Panc1 (cell line): Measurements from ENCODE around the gene CDH5. TPM values are rescaled to one million over a fixed set of nuclear protein-coding genes. Genes with fewer than 3 reads are reported as not detected.

ENCODE experiments used
- ATAC-seq: fragments of 200-7000 bp; cut with Tn5 transposase; 2 replicates; pipeline ENCODE4 v1.9.1; 2020; ENCODE audit warnings: mild to moderate bottlenecking, moderate library complexity
- BruUV-seq: library from RNA; stranded (reverse); fragments of 400-500 nt; replicated peaks from 2 replicates; lab custom pipeline; 2021; lab: Mats Ljungman, UMichigan
- CTCF ChIA-PET: fragments of 300-600 bp; sonication (Branson Sonifier 250); formaldehyde crosslinking; loops from one replicate; lab custom pipeline; 2022; ENCODE audit warnings: antibody characterized with exemption; lab: Charles Lee
- POLR2A ChIA-PET: fragments of 300-600 bp; sonication (Branson Sonifier 250); formaldehyde crosslinking; loops from one replicate; lab custom pipeline; 2022; ENCODE audit warnings: antibody characterized with exemption; lab: Charles Lee
- DNase-seq: peaks from one replicate; pipeline ENCODE4 v3.0.0-alpha.2; 2010; ENCODE audit warnings: low read depth, low spot score
- H3K27ac ChIP-seq: 2 replicates; pipeline ENCODE4 v1.5.1; 2011; ENCODE audit warnings: mild to moderate bottlenecking, low read length, inconsistent platforms
- H3K27me3 ChIP-seq: fragments of 200-500 bp; sonication (Bioruptor generic); 2 replicates; pipeline ENCODE4 v1.6.0; 2014; ENCODE audit warnings: low read length, inconsistent platforms; ENCODE audit not compliant: control insufficient read depth, insufficient read depth
- H3K36me3 ChIP-seq: fragments of 200-500 bp; sonication (Bioruptor generic); 2 replicates; pipeline ENCODE4 v1.5.1; 2014; ENCODE audit warnings: inconsistent platforms, mild to moderate bottlenecking, low read length, moderate library complexity; ENCODE audit not compliant: control insufficient read depth, insufficient read depth
- H3K4me1 ChIP-seq: 2 replicates; pipeline ENCODE4 v1.5.1; 2011; ENCODE audit warnings: inconsistent platforms, mild to moderate bottlenecking, low read length, moderate library complexity; ENCODE audit not compliant: control insufficient read depth, insufficient read depth
- H3K4me3 ChIP-seq, 2 experiments: 2 replicates each; pipeline ENCODE4 v1.5.1; 2011 to 2012; ENCODE audit warnings: low read depth in 2 of 2, low read length in 2 of 2, mild to moderate bottlenecking in 2 of 2, inconsistent platforms in 1 of 2, moderate library complexity in 1 of 2
- H3K9me3 ChIP-seq: fragments of 200-500 bp; sonication (Bioruptor generic); 2 replicates; pipeline ENCODE4 v1.5.1; 2014; ENCODE audit warnings: low read depth, mild to moderate bottlenecking, inconsistent platforms, low read length, moderate library complexity; ENCODE audit not compliant: control insufficient read depth, insufficient read depth
- POLR2AphosphoS5 ChIP-seq: IDR thresholded peaks from 2 replicates; pipeline ENCODE4 v1.6.1; 2012; ENCODE audit warnings: mild to moderate bottlenecking, low read depth, low read length, moderate library complexity
- SIN3A ChIP-seq: IDR thresholded peaks from 2 replicates; pipeline ENCODE4 v1.6.1; 2012; ENCODE audit warnings: low read depth, mild to moderate bottlenecking, low read length, moderate library complexity, borderline replicate concordance; ENCODE audit not compliant: insufficient read depth
- TCF7L2 ChIP-seq: IDR thresholded peaks from 2 replicates; pipeline ENCODE4 v1.6.1; 2011; ENCODE audit warnings: mild to moderate bottlenecking, low read depth, low read length, inconsistent platforms
- in situ Hi-C: cut with HindIII; loops from 2 replicates; pipeline ENCODE4 v1.10.0; 2016; ENCODE audit warnings: low sequenced_read_pairs, low pct_unique_long_range_greater_than_20kb
- intact Hi-C: fragments of 100-400 bp; cut with micrococcal nuclease; formaldehyde crosslinking; loops from one replicate; pipeline ENCODE4 v1.10.0; 2022; ENCODE audit not compliant: unreplicated experiment
- total RNA-seq: library from RNA; stranded (reverse); gene quantifications from one replicate; pipeline ENCODE4 v1.2.1, GENCODE V29; 2021; ENCODE audit not compliant: unreplicated experiment
- TF ChIP-seq, protein P1 (sequence below): fragments of 450-650 bp; IDR thresholded peaks from 2 replicates; pipeline ENCODE4 v1.5.1; 2017; ENCODE audit warnings: mild to moderate bottlenecking
- TF ChIP-seq, protein P2 (sequence below), 2 experiments: IDR thresholded peaks; 2 replicates each; pipeline ENCODE4 v1.6.1; 2011 to 2012; ENCODE audit warnings: low read depth in 2 of 2, control low read depth in 1 of 2, low read length in 1 of 2, mild to moderate bottlenecking in 1 of 2, moderate library complexity in 1 of 2; ENCODE audit not compliant: insufficient read depth in 1 of 2

The CDH5 gene
- total RNA-seq, 1 experiment from 2014 or later: 0.18 TPM

DNA sequence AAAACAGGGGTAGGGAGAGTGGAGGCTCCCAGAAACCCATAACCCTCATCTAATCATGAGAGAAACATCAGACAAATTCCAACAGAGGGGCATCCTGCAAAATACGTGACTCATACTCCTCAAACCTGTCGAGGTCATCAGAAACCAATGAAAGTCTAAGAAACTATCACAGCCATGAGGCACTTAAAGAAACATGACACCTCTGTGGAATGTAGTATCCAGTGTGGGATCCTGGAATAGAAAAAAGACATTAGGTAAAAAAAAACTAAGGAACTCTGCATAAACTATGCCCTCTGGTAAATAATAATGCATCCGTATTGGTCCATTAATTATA, 16.4 kb downstream of the CDH5 start:
- no peak overlapping the region for H3K27ac ChIP-seq
- BruUV-seq: no TSS peak
- in situ Hi-C loops: no loop called here
- ATAC-seq (peak; percentile 60), DNase-seq (peak; percentile 5)
- no peak overlapping the region for H3K4me3 ChIP-seq
- intact Hi-C loops: no loop called here
- no peaks in the 10 kb centered on the region for H3K27me3 ChIP-seq
- H3K4me1 ChIP-seq: no peaks in the 10 kb centered on the region
- CTCF ChIA-PET: no interaction called here
- POLR2A ChIA-PET: no interaction called here
- TF ChIP-seq TCF7L2 (no peak), POLR2AphosphoS5 (no peak), SIN3A (no peak)
- TF ChIP-seq, protein P1, sequence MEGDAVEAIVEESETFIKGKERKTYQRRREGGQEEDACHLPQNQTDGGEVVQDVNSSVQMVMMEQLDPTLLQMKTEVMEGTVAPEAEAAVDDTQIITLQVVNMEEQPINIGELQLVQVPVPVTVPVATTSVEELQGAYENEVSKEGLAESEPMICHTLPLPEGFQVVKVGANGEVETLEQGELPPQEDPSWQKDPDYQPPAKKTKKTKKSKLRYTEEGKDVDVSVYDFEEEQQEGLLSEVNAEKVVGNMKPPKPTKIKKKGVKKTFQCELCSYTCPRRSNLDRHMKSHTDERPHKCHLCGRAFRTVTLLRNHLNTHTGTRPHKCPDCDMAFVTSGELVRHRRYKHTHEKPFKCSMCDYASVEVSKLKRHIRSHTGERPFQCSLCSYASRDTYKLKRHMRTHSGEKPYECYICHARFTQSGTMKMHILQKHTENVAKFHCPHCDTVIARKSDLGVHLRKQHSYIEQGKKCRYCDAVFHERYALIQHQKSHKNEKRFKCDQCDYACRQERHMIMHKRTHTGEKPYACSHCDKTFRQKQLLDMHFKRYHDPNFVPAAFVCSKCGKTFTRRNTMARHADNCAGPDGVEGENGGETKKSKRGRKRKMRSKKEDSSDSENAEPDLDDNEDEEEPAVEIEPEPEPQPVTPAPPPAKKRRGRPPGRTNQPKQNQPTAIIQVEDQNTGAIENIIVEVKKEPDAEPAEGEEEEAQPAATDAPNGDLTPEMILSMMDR: no peak
- TF ChIP-seq, protein P2, sequence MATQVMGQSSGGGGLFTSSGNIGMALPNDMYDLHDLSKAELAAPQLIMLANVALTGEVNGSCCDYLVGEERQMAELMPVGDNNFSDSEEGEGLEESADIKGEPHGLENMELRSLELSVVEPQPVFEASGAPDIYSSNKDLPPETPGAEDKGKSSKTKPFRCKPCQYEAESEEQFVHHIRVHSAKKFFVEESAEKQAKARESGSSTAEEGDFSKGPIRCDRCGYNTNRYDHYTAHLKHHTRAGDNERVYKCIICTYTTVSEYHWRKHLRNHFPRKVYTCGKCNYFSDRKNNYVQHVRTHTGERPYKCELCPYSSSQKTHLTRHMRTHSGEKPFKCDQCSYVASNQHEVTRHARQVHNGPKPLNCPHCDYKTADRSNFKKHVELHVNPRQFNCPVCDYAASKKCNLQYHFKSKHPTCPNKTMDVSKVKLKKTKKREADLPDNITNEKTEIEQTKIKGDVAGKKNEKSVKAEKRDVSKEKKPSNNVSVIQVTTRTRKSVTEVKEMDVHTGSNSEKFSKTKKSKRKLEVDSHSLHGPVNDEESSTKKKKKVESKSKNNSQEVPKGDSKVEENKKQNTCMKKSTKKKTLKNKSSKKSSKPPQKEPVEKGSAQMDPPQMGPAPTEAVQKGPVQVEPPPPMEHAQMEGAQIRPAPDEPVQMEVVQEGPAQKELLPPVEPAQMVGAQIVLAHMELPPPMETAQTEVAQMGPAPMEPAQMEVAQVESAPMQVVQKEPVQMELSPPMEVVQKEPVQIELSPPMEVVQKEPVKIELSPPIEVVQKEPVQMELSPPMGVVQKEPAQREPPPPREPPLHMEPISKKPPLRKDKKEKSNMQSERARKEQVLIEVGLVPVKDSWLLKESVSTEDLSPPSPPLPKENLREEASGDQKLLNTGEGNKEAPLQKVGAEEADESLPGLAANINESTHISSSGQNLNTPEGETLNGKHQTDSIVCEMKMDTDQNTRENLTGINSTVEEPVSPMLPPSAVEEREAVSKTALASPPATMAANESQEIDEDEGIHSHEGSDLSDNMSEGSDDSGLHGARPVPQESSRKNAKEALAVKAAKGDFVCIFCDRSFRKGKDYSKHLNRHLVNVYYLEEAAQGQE (IDR thresholded peaks at IDR 0.05; ENCODE audit: insufficient read depth in 1 of 2, low read depth in 2 of 2, low read length in 1 of 2): no peak
- H3K36me3 ChIP-seq: no peaks in the 10 kb centered on the region
- no peaks in the 10 kb centered on the region for H3K9me3 ChIP-seq

DNA sequence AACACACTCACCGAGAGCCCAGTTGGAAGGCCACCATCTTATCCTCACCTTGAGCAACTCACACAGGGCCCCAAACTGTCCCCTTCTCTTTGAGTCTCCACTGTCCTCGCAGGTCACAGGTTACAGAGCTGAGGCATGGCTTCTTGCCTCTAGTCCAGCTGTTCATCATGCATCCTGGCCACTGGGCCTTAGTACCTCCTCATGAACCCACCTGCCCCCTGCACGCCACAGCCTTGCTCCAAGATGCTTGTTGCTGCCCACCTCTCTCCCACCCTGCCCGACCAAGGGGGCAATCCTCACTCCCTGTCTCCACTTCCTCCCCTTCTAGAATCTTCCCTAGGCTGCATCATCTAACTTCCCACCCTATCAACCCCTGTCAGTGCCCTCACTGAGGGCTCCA, 17.1 kb downstream of the CDH5 start:
- no peaks in the 10 kb centered on the region for H3K27me3 ChIP-seq
- CTCF ChIA-PET: no interaction called here
- no peaks in the 10 kb centered on the region for H3K9me3 ChIP-seq
- POLR2A ChIA-PET: no interaction called here
- H3K4me3 ChIP-seq: no peak overlapping the region
- ATAC-seq (no peak), DNase-seq (no peak)
- BruUV-seq: no TSS peak
- no peaks in the 10 kb centered on the region for H3K4me1 ChIP-seq
- TF ChIP-seq SIN3A: no peak
- TF ChIP-seq, protein P2 (IDR thresholded peaks at IDR 0.05; ENCODE audit: insufficient read depth in 1 of 2, low read depth in 2 of 2, low read length in 1 of 2): no peak
- no peak for TF ChIP-seq TCF7L2
- TF ChIP-seq POLR2AphosphoS5: no peak
- TF ChIP-seq, protein P1: no peak
- intact Hi-C loops (no loop called here), in situ Hi-C loops (no loop called here)
- H3K36me3 ChIP-seq: no peaks in the 10 kb centered on the region
- no peak overlapping the region for H3K27ac ChIP-seq
